ENCODE results near the gene SLC27A1.
"Not testable (repeated sequence)": the region's sequence is repeated elsewhere in the genome, so short reads cannot be mapped to it uniquely, and the experiment has no call there.

SLC27A1 gene

DNA sequence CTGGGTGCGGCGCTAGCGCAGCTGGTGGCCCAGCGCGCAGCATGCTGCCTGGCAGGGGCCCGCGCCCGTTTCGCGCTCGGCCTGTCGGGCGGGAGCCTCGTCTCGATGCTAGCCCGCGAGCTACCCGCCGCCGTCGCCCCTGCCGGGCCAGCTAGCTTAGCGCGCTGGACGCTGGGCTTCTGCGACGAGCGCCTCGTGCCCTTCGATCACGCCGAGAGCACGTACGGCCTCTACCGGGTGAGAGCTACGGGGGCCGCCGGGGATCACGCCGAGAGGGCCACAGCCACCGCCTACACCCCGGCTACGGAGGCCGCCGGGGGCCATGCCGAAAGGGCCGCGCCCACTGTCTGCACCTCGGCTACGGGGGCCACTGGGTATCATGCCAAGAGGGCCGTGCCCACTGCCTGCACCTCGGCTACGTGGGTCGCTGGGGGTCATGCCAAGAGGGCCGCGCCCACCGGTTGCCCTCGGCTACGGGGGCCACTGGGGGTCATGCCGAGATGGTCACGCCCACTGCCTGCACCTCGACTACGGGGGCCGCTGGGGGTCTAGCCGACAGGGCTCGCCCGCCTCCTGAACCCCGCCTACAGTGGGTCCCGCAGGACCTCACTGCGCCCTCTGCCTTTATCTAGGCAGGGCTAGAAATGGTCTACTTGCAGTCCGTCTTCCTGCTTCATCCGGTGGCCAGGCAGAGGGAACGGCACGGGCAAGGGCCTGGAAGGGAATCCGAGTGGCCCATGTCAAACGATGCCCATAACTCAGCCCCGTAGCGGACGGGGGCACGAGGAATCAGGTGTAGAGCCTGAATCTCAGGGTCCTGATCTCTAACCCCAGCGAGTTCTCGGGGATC is 41.6 kb downstream of the SLC27A1 start:
- DNase-seq = peak; percentile 69

DNA sequence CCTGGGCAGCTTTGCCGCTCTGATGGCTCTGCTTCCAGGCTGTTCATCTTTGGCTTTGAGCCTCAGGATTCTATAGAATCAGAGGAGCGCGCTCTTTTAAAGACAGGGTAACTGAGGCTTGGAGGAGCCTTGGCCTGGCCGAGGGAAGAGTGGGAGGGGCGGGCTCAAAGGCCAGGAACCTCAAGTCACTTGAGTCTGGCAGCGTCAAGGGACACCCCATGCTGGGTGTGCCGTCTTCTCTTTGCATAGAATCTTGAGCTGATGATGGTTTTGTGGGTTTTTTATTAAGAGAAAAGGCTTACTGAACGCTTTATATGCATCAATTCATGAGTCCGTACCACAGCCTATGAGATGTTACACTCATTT is 42.2 kb downstream of the SLC27A1 start:
- DNase-seq = no peak

DNA sequence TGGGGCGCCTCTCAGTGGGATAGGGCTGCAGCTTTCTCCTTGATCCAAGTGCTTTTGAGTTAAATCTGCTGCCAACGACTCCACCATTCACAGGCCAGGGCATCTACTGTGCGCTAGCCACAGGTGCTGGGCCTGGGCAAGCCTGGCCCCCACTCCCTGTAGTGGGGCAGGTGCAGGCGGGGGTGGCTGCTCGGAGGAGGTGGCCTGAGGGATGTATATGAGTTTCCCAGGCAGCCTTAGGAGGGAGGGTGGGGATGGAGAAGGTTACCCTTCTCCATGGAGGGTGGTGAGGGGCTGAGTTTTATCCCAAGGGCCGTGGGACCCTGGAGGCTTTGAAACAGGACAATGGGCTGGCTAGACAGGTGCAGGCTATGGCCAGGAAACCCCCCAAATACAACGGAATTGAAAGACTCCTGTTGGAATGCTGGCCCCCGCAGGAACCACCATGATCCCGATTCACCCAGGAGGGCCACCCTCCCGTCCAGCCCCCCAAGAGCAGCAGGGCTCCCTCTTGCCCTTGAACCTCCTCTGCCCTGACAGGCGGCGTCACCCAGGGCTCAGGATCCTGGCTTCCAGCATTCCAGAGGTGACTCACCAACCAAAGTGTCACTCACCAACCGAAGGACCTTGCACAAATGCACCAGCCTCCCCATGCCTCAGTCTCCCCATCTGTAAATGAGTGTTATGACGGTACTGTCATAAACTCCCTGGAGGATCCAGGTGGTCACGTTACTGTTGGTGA is 45.3 kb downstream of the SLC27A1 start:
- no peak for DNase-seq

DNA sequence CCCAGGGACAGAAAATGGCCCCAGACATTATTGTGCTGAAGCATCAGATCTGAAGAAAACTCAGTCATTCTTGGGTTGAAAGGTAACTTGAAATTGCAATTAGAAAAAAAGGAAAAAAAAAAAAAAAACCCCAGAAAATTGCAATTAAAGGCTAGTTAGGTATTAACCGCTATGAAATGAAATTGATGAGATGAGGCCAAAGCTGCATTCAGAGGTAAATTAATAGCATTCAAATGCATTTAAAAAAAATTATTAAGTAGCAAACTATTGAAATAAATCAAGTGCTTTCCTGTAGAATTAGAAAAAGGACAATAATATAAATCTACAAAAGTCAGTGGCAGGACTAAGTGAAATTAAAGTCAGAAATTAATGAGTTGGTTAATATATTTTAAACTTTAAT is 47.6 kb downstream of the SLC27A1 start:
- no peak for DNase-seq

DNA sequence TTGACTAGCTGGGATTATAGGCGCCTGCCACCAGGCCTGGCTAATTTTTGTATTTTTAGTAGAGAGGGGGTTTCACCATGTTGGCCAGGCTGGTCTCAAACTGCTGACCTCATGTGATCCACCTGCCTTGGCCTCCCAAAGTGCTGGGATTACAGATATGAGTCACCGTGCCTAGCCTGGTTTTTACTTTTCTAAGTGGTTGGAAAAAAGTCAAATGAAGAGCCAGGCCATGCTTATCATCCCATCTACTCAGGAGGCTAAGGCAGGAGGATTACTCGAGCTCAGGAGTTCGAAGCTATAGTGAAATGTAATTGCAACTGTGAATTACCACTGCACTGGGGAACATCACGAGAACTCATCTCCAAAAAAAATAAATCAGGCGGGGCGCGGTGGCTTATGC is 48.3 kb downstream of the SLC27A1 start:
- not testable (repeated sequence) for DNase-seq

DNA sequence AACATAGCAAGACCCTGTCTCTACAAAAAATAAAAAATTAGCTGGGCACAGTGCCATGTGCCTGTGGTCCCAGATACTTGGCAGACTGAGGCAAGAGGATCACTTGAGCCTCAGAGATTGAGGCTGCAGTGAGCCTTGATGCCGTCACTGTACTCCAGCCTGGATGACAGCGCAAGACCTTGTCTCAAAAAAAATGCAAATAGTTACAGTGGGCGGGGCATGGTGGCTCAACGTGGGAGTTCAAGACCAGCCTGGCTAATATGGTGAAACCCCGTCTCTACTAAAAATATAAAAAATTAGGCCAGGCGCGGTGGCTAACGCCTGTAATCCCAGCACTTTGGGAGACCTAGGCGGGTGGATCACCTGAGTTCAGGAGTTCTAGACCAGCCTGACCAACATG is 49.6 kb downstream of the SLC27A1 start:
- no peak for DNase-seq

DNA sequence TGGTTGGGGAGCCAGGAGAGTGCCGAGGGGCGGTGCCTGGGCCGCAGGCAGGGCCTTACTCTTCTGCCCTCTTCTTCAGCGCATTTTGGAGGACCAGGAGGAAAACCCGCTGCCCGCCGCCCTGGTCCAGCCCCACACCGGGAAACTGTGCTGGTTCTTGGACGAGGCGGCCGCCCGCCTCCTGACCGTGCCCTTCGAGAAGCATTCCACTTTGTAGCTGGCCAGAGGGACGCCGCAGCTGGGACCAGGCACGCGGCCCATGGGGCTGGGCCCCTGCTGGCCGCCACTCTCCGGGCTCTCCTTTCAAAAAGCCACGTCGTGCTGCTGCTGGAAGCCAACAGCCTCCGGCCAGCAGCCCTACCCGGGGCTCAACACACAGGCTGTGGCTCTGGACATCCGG is 50.5 kb downstream of the SLC27A1 start:
- DNase-seq = no peak

DNA sequence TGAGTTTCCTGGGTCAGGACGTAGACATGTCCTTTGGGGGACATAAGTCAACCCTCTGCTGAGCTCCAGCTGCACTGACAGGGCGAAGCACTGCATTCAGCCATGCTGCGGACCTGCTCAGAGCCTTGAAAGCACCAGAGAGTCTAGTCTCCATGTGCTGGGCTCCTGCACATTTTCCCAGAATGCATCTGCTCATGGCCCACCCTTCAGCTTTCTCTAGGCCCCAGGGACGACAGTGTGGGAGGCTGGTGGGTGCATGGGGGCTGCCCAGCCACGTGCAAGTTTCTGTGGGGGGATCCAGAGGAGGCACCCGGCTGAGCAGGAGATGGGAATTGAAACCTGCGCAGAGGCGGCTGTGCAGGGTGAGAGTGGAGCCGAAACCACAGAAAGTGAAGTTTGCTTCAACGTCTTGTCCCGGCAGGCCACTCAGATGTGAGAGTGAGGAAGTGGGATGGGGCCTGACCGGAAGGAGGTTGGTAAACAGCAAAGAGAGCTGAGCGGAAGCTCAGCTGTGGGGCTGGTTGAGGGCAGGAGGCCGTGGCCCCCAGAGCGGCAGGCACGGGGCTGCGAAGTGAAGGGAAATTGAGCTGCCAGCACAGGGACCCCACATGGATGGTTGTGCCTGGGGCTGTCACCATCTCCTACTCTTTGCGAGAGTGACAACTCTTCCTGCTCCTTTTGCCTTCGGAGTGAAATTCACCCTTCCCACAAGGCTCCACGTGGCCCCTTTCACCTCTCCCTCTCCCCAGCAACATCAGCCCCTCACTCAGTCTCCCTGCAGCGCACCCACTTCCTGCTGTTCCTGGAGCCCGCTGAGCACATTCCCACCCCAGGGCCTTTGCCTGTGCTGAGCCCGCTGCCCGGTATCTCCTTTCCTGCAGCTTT is 52.9 kb downstream of the SLC27A1 start:
- no peak for DNase-seq

DNA sequence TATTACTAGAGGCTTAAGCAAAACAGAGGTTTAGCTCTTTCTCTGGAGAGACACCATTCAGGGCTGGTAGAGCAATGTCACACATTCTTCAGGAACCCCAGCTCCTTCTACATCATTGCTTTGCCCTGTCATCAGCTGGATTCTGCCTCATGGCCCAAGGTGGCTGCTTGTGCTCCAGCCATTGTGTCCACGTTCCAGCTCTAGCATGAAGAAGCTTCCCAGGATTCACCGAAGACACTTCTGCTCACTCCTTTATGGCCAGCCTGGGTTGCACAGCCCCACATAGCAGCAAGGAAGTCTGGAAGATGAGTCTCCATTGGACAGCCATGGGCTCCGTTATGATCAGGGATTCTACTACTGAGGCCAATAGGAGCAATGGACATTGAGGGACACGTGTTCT is 54.3 kb downstream of the SLC27A1 start:
- no peak for DNase-seq

DNA sequence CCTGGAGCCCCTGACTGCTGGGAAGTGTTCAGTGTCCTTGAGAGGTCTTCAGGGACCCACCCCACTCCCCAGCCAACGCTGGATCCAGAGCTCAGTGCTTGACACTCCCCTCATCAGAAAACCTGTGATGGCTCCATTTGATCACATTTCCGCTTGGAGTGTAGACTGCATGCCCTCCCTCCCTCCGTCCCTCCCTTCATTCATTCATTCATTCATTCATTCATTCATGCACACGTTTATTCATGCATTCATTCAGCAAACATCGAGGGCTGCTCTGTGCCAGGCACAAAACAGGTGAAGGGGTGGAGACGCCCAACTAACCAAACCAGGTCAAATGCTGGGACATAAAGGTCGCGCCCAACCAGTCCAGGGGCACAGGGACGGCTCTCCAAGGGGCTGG is 54.8 kb downstream of the SLC27A1 start:
- no peak for DNase-seq

DNA sequence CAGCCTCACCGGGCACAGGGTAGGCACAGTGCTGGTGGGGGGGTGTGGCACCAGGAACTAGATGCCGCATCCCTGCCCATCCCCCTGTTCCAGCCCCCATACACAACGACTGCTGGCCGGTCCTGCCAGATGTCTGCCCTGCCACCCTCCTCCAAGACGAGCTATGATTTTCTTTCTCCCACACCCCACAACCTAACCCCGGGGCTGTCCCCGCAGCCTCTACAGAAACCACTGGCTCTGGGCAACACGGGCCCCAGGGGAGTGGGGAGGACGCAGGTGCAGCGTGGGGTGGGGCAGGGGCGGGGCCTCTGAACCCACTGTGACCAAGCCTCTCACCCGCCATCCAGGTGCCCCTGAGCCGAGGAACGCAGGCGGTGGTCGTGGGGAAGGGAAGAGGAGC is 56.6 kb downstream of the SLC27A1 start:
- no peak for DNase-seq

DNA sequence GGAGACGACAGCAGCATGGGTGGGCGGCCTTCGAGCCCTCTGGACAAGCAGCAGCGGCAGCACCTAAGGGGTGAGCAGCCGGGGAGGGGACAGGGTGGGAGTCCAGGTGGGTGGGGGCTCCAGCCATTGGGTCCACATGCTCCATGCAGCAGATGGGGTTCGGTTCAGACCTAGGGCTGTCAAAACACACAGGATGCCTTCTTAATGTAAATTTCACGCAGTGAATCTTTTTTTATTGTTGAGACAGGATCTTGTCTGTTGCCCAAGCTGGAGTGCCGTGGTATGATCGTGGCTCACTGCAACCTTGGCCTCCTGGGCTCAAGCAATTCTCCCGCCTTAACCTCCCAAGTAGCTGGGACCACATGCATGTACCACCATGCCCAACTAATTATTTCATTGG is 57.0 kb downstream of the SLC27A1 start:
- no peak for DNase-seq

DNA sequence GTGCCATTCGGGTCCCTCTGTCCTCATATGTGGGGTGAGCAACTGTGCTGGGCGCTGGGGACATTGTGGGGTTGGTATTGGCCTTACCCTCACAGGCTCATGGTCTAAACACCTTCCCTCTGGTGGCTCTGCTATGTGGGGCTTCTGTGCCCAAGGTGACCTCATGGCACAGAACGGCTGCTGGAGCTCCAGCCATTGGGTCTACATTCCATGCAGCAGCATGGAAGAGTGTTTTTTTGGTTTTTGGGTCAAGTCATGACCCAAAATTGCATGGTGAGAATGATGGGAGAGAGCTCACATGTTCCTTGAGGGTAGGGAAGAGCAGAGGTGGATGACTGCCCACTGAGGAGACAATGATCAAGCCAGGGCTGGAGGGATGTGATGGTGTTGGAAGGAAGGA is 58.3 kb downstream of the SLC27A1 start:
- DNase-seq = no peak

DNA sequence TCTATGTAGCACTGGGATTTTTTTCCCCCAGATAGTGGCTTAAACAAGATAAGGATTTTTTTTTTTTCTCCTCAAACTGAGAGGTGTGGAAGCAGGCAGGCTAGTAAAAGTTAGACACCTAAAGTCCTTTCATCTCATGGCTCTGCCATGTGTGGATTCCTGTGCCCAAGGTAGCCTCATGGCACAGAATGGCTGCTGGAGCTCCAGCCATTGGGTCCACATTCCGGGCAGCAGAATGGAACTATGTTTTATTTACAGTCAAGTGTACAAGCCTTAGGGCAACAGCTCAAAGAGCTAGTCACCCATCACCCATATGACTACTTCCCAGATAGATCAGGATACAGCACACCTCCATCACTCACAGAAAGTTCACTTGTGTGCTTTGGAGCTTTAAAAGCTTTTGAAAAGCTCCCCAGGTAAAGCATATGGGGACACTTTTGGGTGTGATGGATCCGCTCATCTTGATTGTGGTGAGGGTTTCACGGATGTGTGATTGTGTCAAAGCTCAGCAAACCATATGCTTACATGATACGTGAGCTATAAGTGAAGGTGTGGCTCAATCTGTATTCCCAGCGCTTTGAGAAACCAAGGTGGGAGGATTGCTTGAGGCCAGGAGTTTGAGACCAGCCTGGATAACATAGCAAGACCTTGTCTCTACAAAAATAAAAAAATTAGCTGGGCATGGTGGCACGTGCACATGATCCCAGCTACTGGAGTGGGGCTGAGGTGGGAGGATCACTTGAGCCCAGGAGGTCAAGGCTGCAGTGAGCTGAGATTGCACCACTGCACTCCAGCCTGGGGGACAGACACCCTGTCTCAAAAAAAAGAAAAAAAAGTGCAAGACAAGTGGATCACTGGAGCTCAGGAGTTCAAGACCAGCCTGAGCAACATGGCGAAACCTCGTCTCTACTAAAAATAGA is 59.2 kb downstream of the SLC27A1 start:
- no peak for DNase-seq

DNA sequence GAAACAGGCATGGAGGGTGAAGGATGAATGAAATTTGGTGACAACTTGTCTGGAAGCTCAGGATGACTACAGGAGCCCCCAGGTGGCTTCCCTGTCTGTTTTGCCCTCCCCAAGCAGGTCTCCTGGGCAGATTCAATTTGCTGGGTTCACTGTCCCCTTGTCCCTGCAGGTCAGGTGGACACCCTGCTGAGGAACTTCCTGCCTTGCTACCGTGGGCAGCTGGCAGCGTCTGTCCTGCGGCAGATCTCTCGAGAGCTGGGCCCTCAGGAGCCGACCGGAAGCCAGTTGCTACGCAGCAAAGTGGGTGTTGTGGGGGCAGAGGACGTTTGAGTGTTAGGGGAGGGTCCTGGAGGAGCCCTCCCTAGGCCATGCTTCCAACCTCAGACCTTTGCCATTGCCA is 60.3 kb downstream of the SLC27A1 start:
- DNase-seq = no peak

DNA sequence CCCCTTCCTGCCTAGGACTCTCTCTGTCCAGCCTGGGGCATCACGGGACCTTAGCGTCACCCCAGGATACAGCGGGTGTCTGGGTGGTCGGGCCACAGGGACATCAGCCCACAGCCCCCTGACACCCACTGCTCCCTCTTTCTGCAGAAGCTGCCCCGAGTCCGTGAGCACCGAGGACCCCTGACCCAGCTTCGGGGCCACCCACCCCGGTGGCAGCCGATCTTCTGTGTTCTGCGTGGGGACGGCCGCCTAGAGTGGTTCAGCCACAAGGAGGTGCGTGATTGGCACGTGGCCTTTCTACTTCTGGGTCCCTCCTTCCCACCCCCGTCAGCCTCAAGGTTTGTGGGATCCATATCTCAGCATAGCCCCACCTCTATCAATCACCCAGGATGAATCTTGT is 61.8 kb downstream of the SLC27A1 start:
- no peak for DNase-seq

DNA sequence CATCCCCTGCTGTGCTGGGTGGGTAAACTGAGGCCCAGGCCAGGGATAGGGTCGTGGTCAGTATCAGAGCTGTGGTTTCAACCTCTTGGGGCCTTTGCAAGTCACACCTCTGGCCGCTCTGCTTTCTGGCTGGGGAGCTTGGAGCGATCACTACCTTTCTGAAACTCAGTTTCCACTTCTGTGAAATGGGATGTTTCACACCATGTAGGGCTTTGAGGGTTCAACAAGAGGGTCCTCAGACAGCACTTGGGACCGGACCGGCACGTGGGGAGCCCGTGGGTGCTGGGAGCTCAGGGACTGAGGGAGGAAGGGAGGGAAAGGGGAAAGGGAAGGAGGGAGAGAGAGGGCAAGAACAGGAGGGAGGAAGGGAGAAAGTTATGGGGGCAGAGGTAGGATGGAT is 62.2 kb downstream of the SLC27A1 start:
- no peak for DNase-seq

DNA sequence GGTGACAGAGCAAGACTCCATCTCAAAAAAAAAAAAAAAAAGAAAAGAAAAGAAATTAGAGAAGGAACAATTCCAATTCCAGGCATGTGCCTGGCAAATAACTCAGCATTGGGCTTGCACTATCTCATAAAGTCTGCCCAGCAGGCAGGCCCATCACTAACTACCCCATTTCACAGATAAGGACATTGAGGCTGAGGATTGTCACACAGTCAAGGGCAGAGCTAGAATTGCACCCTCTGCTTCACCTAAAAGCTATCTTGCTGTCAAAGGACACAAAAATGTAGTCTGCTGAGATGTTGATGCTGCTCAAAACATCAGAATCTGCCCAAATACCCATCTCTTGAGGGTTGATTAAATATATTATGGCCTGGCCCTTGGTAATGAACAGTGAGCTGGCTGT is 64.4 kb downstream of the SLC27A1 start:
- no peak for DNase-seq

DNA sequence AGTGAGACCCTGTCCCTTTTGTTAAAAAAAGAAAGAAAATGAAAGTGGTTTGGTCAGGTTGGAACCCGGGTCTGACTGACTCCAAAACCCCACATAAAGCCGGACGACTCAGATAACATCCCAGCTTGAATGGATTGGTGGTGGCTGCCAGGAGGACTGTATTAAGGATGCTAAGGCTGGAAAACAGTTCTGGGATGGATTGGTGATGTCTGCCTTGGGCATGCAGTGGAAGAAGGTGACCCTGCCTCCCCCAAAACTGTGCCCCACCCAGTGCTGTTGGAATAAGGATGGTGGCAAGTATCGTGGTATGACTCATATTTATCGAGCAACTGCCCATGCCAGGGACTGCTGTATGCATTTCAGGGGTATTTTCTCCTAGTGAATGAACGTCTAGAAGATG is 66.6 kb downstream of the SLC27A1 start:
- no peak for DNase-seq

DNA sequence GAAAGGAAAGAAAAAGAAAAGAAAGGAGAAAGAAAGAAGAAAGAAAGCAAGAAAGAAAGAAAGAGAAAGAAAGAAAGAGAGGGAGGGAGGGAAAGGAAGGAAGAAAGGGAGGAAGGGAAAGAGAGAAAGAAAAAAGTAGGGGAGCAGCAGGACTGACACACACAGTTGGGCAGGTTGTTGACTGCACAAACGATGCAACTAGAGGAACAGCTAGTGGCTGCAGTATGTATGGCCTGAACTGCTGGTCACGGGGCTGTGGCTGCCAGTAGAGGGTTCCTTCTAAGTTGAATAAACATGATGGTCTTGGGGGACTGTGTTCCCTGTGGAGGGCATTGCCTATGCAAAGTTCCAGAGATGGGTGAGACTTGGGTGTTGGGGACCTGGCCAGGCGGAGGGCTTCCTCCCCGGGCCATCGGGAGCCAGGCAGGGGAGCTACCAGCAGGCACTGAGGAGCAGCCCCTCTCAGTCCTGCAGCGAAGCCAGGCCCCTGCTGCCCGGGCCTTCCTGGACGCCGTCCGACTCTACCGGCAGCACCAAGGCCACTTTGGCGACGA is 68.4 kb downstream of the SLC27A1 start:
- no peak for DNase-seq

DNA sequence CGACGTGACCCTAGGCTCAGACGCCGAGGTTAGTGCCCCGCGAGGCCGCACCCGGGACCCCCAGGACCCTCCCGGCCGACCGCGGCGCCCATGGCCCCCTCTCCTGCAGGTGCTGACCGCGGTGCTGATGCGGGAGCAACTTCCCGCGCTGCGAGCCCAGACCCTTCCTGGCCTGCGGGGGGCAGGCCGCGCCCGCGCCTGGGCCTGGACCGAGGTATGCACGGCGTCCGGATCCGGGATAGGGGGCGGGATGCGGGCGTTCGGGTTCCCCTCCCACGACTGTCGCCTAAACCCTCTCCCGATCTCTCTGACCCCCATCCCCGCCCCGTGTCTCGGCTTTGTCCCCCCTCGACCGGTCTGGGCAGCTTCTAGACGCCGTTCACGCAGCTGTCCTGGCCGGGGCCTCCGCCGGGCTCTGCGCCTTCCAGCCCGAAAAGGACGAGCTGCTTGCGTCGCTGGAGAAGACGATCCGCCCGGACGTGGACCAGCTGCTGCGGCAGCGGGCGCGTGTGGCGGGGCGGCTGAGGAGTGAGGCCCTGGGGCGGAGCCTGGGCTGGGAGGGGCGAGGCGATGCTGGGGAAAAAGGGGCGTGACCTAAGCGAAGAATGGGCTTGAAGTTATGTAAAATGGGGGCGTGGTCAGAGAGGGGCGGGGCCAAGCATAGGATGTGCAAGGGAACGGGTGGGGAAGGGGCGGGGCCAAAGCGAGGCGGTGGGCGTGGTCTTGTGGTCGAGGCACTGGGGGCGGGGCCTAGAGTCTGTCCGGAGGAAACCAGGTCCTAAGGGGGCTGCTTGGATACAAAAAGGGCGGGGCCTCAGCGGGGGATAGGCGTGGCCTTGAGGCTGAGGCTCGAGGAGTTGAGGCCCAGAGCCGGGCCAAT is 69.2 kb downstream of the SLC27A1 start:
- DNase-seq = peak; percentile 78
